Esophagus muscularis mucosa (tissue), 3 donors: ENCODE data around the gene NOS3.

ENCODE experiments used
- CTCF ChIP-seq, 3 experiments: fragments of 200-600 bp in 2 of 3; fragments of 450-650 bp in 1 of 3; sonication (generic) in 2 of 3; IDR thresholded peaks; one replicate each; pipeline ENCODE4 v1.5.1; 2017 to 2019; ENCODE audit warnings: antibody characterized with exemption in 3 of 3, mild to moderate bottlenecking in 2 of 3, moderate library complexity in 1 of 3
- POLR2AphosphoS5 ChIP-seq, 2 donors: sonication (generic); formaldehyde crosslinking; IDR thresholded peaks; one replicate each; pipeline ENCODE4 v1.6.1; 2017; ENCODE audit warnings: antibody characterized with exemption in 2 of 2

- no peak for TF ChIP-seq CTCF (IDR thresholded peaks at IDR 0.05)
- no peak for TF ChIP-seq POLR2AphosphoS5 (IDR thresholded peaks at IDR 0.05)
Measured at GRCh38 chr7:150975536-150976319, 15.1 kb upstream of the NOS3 start.
